AG04450 (cell line): ENCODE results near the gene FLT1. TPM values are rescaled to one million over a fixed set of nuclear protein-coding genes. Genes with fewer than 3 reads are reported as not detected.

ENCODE experiments used
- CTCF ChIA-PET: fragments of 300-600, 350-600 bp; formaldehyde crosslinking; extraction: SDS; loops from one replicate; lab custom pipeline; 2022; ENCODE audit warnings: antibody characterized with exemption, inconsistent platforms; lab: Charles Lee
- POLR2A ChIA-PET: fragments of 350-600 bp; formaldehyde crosslinking; extraction: SDS; loops from one replicate; lab custom pipeline; 2021; ENCODE audit warnings: antibody characterized with exemption, inconsistent platforms; lab: Yijun Ruan, JAX
- DNase-seq: peaks from one replicate; pipeline ENCODE4 v3.0.0-alpha.2; 2011; ENCODE audit warnings: low read depth, low spot score
- H3K27ac ChIP-seq: one replicate; pipeline ENCODE4 v1.5.1; 2012; ENCODE audit warnings: low read depth, low read length, control low read depth
- H3K27me3 ChIP-seq: one replicate; pipeline ENCODE4 v1.6.0; 2012; ENCODE audit warnings: low read length; ENCODE audit not compliant: control insufficient read depth, insufficient read depth
- H3K4me3 ChIP-seq: 2 replicates; pipeline ENCODE4 v1.5.1; 2011; ENCODE audit warnings: mild to moderate bottlenecking, low read depth, low read length, control low read depth
- H3K9me3 ChIP-seq: 2 replicates; pipeline ENCODE4 v1.5.1; 2012; ENCODE audit warnings: low read length; ENCODE audit not compliant: control insufficient read depth, insufficient read depth
- CTCF ChIP-seq: IDR thresholded peaks from 2 replicates; pipeline ENCODE4 v1.5.1; 2011; ENCODE audit warnings: low read depth, low read length, control low read depth, inconsistent platforms
- polyA plus RNA-seq: library from polyadenylated mRNA; depleted of rRNA; stranded (reverse); fragments of >200 nt; gene quantifications from 2 replicates; pipeline ENCODE4 v1.2.3, GENCODE V29; 2011

FLT1 gene
- polyA plus RNA-seq, 1 experiment, result 2.4 TPM

DNA sequence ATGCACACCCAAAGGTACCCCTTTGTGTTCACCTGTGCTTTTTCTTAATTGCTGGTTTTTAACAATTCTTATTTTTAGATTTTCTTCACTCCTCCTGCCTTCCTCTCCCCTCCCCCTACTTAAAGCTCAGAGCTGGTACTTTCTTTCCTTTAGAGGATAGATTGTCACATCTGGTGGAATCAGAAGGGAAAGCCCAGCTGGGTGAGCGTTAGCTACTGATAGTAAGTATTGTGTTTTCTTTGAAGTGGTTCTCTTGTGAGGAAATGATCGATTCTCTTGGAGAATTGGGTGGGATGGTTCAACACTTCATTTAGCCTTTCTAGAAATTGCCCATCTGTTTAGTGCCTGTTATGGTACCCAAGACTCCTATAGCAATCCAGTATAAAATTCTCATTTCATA lies 84.8 kb downstream of the FLT1 start:
- no peak for DNase-seq
- POLR2A ChIA-PET, result no interaction called here
- Histone ChIP-seq H3K27ac (no peak overlapping the region), H3K27me3 (no peaks in the 10 kb centered on the region), H3K4me3 (no peak overlapping the region), H3K9me3 (no peaks in the 10 kb centered on the region)
- CTCF ChIA-PET, result interaction anchor here (0.6 to 1.3 kb wide), 3 partner anchors 358 to 766 kb away, joined by 3 to 9 read pairs (median 4); no protein-coding TSS in a partner anchor
- TF ChIP-seq CTCF, result no peak

GRCh38 chr13:28409648-28410047 lies 85.3 kb downstream of the FLT1 start:
- ChIA-PET POLR2A (no interaction called here), CTCF (interaction anchor here (0.6 to 1.3 kb wide), 3 partner anchors 359 to 766 kb away, joined by 3 to 9 read pairs (median 4); no protein-coding TSS in a partner anchor)
- Histone ChIP-seq H3K27ac (no peak overlapping the region), H3K9me3 (no peaks in the 10 kb centered on the region), H3K4me3 (no peak overlapping the region), H3K27me3 (no peaks in the 10 kb centered on the region)
- DNase-seq, result no peak
- no peak for TF ChIP-seq CTCF

DNA sequence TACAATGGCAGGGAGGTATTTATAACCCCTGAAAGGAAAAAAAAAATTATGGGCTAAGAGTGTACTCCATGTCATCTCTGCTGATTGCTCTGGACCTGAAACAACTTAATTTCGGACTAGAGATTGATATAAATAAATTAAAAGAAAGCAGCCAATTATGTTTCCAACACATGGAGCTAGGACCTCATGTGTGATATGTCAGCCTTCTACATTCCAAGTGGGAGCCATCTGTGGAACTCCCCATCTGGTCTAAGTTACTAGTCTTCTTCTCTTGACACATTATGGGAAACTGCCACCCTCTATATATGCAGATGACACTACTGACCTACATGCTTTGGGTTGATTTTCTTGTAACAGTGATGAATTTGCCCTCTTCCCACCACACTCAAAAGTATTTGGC lies 86.1 kb downstream of the FLT1 start:
- Histone ChIP-seq H3K27ac (no peak overlapping the region), H3K27me3 (no peaks in the 10 kb centered on the region), H3K4me3 (no peak overlapping the region), H3K9me3 (no peaks in the 10 kb centered on the region)
- no peak for TF ChIP-seq CTCF
- ChIA-PET POLR2A (no interaction called here), CTCF (no interaction called here)
- DNase-seq, result no peak

DNA sequence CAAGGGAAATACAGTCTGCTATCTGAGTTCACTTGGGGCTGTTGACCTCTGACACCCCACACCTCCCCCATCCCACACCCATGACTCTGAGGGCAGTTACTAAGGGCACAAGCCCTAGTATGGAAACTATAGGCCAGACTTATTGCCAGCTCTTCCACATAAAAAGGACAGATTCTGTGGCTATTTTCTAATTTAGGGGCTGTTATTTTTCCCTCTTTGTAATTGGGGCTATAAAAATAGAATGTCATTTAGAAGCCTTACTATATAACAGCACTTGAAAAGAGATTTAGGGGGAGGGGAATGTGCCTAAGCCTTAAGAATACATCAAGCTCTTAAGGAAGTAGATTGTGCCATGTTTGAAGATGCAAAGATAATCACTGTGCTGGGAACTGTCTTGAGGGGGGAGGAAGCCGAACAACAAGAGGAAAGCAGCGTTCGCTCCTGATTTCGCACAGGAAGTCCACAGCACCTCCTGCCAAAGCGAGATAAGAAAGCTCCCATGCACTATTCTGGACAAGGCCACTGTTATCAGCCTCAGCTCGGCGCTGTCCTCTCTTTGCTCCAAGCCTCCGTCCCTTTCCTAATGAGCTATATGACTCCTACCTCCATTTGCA lies 86.6 kb downstream of the FLT1 start:
- Histone ChIP-seq H3K27me3 (no peaks in the 10 kb centered on the region), H3K9me3 (no peaks in the 10 kb centered on the region), H3K4me3 (no peak overlapping the region), H3K27ac (no peak overlapping the region)
- no peak for DNase-seq
- CTCF ChIA-PET, result no interaction called here
- POLR2A ChIA-PET, result no interaction called here
- TF ChIP-seq CTCF, result no peak

DNA sequence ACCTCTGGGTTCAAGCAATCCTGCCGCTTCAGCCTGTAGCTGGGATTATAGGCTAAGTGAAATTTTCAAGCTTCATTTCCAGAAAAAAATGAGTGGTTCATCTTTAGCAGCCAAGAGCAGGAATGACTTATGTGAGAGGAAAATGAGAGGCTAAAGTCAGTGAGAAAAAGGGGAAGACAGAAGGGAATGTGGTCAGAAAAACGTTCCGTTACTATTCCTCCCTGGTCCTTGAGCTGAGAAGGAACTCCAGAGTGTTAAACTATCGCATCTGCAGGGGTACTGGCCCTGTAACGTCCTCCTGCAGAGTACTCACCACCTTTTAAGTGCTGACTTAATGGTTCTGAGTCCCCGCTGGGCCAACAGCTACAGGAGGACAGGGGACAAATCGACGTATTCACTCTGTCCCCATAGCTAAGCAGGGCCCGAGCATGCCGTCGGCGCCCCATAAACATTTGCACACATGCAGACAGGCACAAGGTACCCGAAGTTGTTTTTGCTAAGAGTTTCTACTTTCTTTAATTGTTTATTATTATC lies 88.1 kb downstream of the FLT1 start:
- CTCF ChIA-PET, result no interaction called here
- no peak for TF ChIP-seq CTCF
- POLR2A ChIA-PET, result no interaction called here
- H3K9me3 ChIP-seq, result no peaks in the 10 kb centered on the region
- H3K27ac ChIP-seq, result no peak overlapping the region
- no peaks in the 10 kb centered on the region for H3K27me3 ChIP-seq
- no peak for DNase-seq
- no peak overlapping the region for H3K4me3 ChIP-seq
